Panc1 (cell line): Measurements from ENCODE around the gene DAAM2. TPM values are rescaled to one million over a fixed set of nuclear protein-coding genes. Genes with fewer than 3 reads are reported as not detected.

Experiments
- ATAC-seq: fragments of 200-7000 bp; cut with Tn5 transposase; 2 replicates; pipeline ENCODE4 v1.9.1; 2020; ENCODE audit warnings: mild to moderate bottlenecking, moderate library complexity
- BruUV-seq: library from RNA; stranded (reverse); fragments of 400-500 nt; replicated peaks from 2 replicates; lab custom pipeline; 2021; lab: Mats Ljungman, UMichigan
- CTCF ChIA-PET: fragments of 300-600 bp; sonication (Branson Sonifier 250); formaldehyde crosslinking; loops from one replicate; lab custom pipeline; 2022; ENCODE audit warnings: antibody characterized with exemption; lab: Charles Lee
- POLR2A ChIA-PET: fragments of 300-600 bp; sonication (Branson Sonifier 250); formaldehyde crosslinking; loops from one replicate; lab custom pipeline; 2022; ENCODE audit warnings: antibody characterized with exemption; lab: Charles Lee
- DNase-seq: peaks from one replicate; pipeline ENCODE4 v3.0.0-alpha.2; 2010; ENCODE audit warnings: low read depth, low spot score
- H3K27ac ChIP-seq: 2 replicates; pipeline ENCODE4 v1.5.1; 2011; ENCODE audit warnings: mild to moderate bottlenecking, low read length, inconsistent platforms
- H3K27me3 ChIP-seq: fragments of 200-500 bp; sonication (Bioruptor generic); 2 replicates; pipeline ENCODE4 v1.6.0; 2014; ENCODE audit warnings: low read length, inconsistent platforms; ENCODE audit not compliant: control insufficient read depth, insufficient read depth
- H3K36me3 ChIP-seq: fragments of 200-500 bp; sonication (Bioruptor generic); 2 replicates; pipeline ENCODE4 v1.5.1; 2014; ENCODE audit warnings: inconsistent platforms, mild to moderate bottlenecking, low read length, moderate library complexity; ENCODE audit not compliant: control insufficient read depth, insufficient read depth
- H3K4me1 ChIP-seq: 2 replicates; pipeline ENCODE4 v1.5.1; 2011; ENCODE audit warnings: inconsistent platforms, mild to moderate bottlenecking, low read length, moderate library complexity; ENCODE audit not compliant: control insufficient read depth, insufficient read depth
- H3K4me3 ChIP-seq, 2 experiments: 2 replicates each; pipeline ENCODE4 v1.5.1; 2011 to 2012; ENCODE audit warnings: low read depth in 2 of 2, low read length in 2 of 2, mild to moderate bottlenecking in 2 of 2, inconsistent platforms in 1 of 2, moderate library complexity in 1 of 2
- H3K9me3 ChIP-seq: fragments of 200-500 bp; sonication (Bioruptor generic); 2 replicates; pipeline ENCODE4 v1.5.1; 2014; ENCODE audit warnings: low read depth, mild to moderate bottlenecking, inconsistent platforms, low read length, moderate library complexity; ENCODE audit not compliant: control insufficient read depth, insufficient read depth
- CTCF ChIP-seq: fragments of 450-650 bp; IDR thresholded peaks from 2 replicates; pipeline ENCODE4 v1.5.1; 2017; ENCODE audit warnings: mild to moderate bottlenecking
- POLR2AphosphoS5 ChIP-seq: IDR thresholded peaks from 2 replicates; pipeline ENCODE4 v1.6.1; 2012; ENCODE audit warnings: mild to moderate bottlenecking, low read depth, low read length, moderate library complexity
- REST ChIP-seq, 2 experiments: IDR thresholded peaks; 2 replicates each; pipeline ENCODE4 v1.6.1; 2011 to 2012; ENCODE audit warnings: low read depth in 2 of 2, control low read depth in 1 of 2, low read length in 1 of 2, mild to moderate bottlenecking in 1 of 2, moderate library complexity in 1 of 2; ENCODE audit not compliant: insufficient read depth in 1 of 2
- SIN3A ChIP-seq: IDR thresholded peaks from 2 replicates; pipeline ENCODE4 v1.6.1; 2012; ENCODE audit warnings: low read depth, mild to moderate bottlenecking, low read length, moderate library complexity, borderline replicate concordance; ENCODE audit not compliant: insufficient read depth
- TCF7L2 ChIP-seq: IDR thresholded peaks from 2 replicates; pipeline ENCODE4 v1.6.1; 2011; ENCODE audit warnings: mild to moderate bottlenecking, low read depth, low read length, inconsistent platforms
- in situ Hi-C: cut with HindIII; loops from 2 replicates; pipeline ENCODE4 v1.10.0; 2016; ENCODE audit warnings: low sequenced_read_pairs, low pct_unique_long_range_greater_than_20kb
- intact Hi-C: fragments of 100-400 bp; cut with micrococcal nuclease; formaldehyde crosslinking; loops from one replicate; pipeline ENCODE4 v1.10.0; 2022; ENCODE audit not compliant: unreplicated experiment
- total RNA-seq: library from RNA; stranded (reverse); gene quantifications from one replicate; pipeline ENCODE4 v1.2.1, GENCODE V29; 2021; ENCODE audit not compliant: unreplicated experiment

Gene DAAM2
- total RNA-seq, 1 experiment from 2014 or later: not detected

- H3K27ac ChIP-seq: no peak overlapping the region
- in situ Hi-C loops (no loop called here), intact Hi-C loops (no loop called here)
- H3K4me1 ChIP-seq: no peaks in the 10 kb centered on the region
- no peak for DNase-seq
- H3K9me3 ChIP-seq: no peaks in the 10 kb centered on the region
- no peaks in the 10 kb centered on the region for H3K27me3 ChIP-seq
- no peak for TF ChIP-seq REST (IDR thresholded peaks at IDR 0.05; ENCODE audit: insufficient read depth in 1 of 2, low read depth in 2 of 2, low read length in 1 of 2)
- no peak for TF ChIP-seq SIN3A
- no peak for TF ChIP-seq TCF7L2
- POLR2A ChIA-PET: no interaction called here
- no peak for ATAC-seq
- no TSS peak for BruUV-seq
- CTCF ChIA-PET: no interaction called here
- no peak overlapping the region for H3K4me3 ChIP-seq
- H3K36me3 ChIP-seq: no peaks in the 10 kb centered on the region
Measured at GRCh38 chr6:39777661-39778060, 14.5 kb upstream of the DAAM2 start.

- DNase-seq (no peak), ATAC-seq (no peak)
- H3K36me3 ChIP-seq: no peaks in the 10 kb centered on the region; the same call in 1 of the 2 replicates
- in situ Hi-C loops (no loop called here), intact Hi-C loops (no loop called here)
- ChIA-PET POLR2A (no interaction called here), CTCF (no interaction called here)
- H3K9me3 ChIP-seq: no peaks in the 10 kb centered on the region
- H3K4me3 ChIP-seq: no peak overlapping the region
- H3K27me3 ChIP-seq: no peaks in the 10 kb centered on the region
- TF ChIP-seq SIN3A (no peak), CTCF (no peak), REST (IDR thresholded peaks at IDR 0.05; ENCODE audit: insufficient read depth in 1 of 2, low read depth in 2 of 2, low read length in 1 of 2) (no peak), POLR2AphosphoS5 (no peak), TCF7L2 (no peak)
- H3K27ac ChIP-seq: no peak overlapping the region
- no TSS peak for BruUV-seq
- no peaks in the 10 kb centered on the region for H3K4me1 ChIP-seq
Measured at GRCh38 chr6:39778581-39779255, 13.5 kb upstream of the DAAM2 start.
